NB4 (cell line): ENCODE results near the gene SERPING1.
A peak's percentile ranks its signal among the peaks of the same experiment; 100 is the strongest.
"Not testable (repeated sequence)": the region's sequence is repeated elsewhere in the genome, so short reads cannot be mapped to it uniquely, and the experiment has no call there.

Experiments used
- DNase-seq: peaks from one replicate; pipeline ENCODE4 v3.0.0; 2010; ENCODE audit warnings: low read depth
- H3K4me3 ChIP-seq: one replicate; pipeline ENCODE4 v1.5.1; 2011; ENCODE audit warnings: mild to moderate bottlenecking, low read depth, low read length, moderate library complexity
- MYC ChIP-seq: IDR thresholded peaks from 2 replicates; pipeline ENCODE4 v1.6.1; 2011; ENCODE audit warnings: low read depth, low read length
- POLR2A ChIP-seq: IDR thresholded peaks from 2 replicates; pipeline ENCODE4 v1.6.1; 2011; ENCODE audit warnings: mild to moderate bottlenecking; ENCODE audit not compliant: insufficient read length; ENCODE audit errors: extremely low read depth
- TF ChIP-seq, protein P1 (sequence below): IDR thresholded peaks from one replicate; pipeline ENCODE4 v1.5.1; 2012; ENCODE audit warnings: low read depth, low read length
- TF ChIP-seq, protein P2 (sequence below): IDR thresholded peaks from 2 replicates; pipeline ENCODE4 v1.6.1; 2011; ENCODE audit warnings: low read depth, low read length

The SERPING1 gene

GRCh38 chr11:57647960-57648800 lies 50.7 kb downstream of the SERPING1 start:
- peak; percentile 26 for DNase-seq
- no peak overlapping the region for H3K4me3 ChIP-seq
- TF ChIP-seq, protein P1, sequence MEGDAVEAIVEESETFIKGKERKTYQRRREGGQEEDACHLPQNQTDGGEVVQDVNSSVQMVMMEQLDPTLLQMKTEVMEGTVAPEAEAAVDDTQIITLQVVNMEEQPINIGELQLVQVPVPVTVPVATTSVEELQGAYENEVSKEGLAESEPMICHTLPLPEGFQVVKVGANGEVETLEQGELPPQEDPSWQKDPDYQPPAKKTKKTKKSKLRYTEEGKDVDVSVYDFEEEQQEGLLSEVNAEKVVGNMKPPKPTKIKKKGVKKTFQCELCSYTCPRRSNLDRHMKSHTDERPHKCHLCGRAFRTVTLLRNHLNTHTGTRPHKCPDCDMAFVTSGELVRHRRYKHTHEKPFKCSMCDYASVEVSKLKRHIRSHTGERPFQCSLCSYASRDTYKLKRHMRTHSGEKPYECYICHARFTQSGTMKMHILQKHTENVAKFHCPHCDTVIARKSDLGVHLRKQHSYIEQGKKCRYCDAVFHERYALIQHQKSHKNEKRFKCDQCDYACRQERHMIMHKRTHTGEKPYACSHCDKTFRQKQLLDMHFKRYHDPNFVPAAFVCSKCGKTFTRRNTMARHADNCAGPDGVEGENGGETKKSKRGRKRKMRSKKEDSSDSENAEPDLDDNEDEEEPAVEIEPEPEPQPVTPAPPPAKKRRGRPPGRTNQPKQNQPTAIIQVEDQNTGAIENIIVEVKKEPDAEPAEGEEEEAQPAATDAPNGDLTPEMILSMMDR = no peak
- TF ChIP-seq MYC = no peak
- no peak for TF ChIP-seq POLR2A
- TF ChIP-seq, protein P2, sequence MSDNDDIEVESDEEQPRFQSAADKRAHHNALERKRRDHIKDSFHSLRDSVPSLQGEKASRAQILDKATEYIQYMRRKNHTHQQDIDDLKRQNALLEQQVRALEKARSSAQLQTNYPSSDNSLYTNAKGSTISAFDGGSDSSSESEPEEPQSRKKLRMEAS = no peak

GRCh38 chr11:57648801-57649735 lies 51.6 kb downstream of the SERPING1 start:
- DNase-seq = no peak
- TF ChIP-seq, protein P1 = no peak
- TF ChIP-seq, protein P2 = no peak
- TF ChIP-seq MYC = no peak
- TF ChIP-seq POLR2A = no peak
- H3K4me3 ChIP-seq = no peak overlapping the region

DNA sequence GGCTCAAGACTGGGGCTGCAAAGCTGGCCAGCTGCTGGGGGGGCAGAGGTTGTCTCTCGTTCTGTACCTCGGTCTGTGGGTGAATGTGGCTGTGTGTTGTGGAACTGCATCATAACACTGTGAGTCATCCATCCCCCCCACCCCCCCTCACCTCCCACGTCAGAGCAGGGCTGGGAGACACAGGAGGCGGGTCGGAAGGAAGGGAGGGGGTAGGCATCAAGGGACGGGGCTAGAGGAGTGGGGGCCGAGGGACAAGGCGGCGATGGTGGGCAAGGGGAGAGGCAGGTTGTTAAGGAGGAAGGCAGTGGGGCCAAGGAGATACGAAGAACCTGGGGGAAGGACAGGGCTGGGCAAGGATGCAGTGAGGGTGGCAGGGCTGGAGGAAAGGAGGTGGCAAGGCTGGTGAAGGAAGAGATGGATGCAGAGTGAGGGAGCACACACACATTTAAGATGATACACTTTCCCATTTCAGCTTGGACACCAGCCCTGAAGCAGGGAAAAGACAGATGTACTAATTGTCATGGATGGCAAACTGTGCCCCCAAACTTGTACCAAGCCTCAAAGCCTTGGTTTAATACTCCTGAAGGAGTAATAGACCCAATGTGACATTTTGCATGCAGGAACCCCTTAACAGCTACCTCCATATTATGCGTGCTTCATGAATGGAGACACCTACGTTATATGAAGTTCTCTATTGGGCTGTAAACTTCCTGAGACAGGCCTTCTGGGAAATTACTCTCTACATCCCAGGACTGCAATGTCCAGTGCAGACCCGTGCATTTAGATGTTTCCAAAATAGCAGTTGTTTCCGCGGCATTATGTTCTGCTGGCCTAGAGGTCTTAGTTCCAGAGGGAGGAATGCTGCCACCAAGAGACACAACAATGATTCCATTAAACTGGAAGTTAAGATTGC lies 52.6 kb downstream of the SERPING1 start, which contains the start of gene YPEL4:
Gene YPEL4, minus strand, starts transcription at position 87 of the 913 bp plus-strand sequence. CDS start 2,805 bp downstream, outside the sequence.
- DNase-seq = peak; percentile 57
- H3K4me3 ChIP-seq = no peak within 1 kb of the TSS
- TF ChIP-seq POLR2A = no peak
- TF ChIP-seq, protein P1 = no peak
- TF ChIP-seq, protein P2 = no peak
- no peak for TF ChIP-seq MYC

DNA sequence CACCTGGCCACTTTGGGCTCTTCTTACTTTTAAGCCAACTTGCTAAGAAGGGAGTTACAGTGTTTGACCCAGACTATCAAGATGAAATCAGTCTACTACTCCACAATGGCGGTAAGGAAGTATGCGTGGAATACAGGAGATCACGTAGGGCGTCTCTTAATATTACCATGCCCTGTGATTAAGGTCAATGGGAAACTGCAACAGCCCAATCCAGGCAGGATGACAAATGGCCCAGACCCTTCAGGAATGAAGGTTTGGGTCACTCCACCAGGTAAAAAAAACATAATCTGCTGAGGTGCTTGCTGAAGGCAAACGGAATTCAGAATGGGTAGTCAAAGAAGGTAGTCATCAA lies 53.2 kb downstream of the SERPING1 start:
- no peak for DNase-seq
- no peak for TF ChIP-seq POLR2A
- TF ChIP-seq, protein P2 = no peak
- TF ChIP-seq MYC = no peak
- TF ChIP-seq, protein P1 = no peak
- no peak overlapping the region for H3K4me3 ChIP-seq

GRCh38 chr11:57651408-57651807 lies 53.9 kb downstream of the SERPING1 start:
- H3K4me3 ChIP-seq = no peak overlapping the region
- TF ChIP-seq, protein P2 = no peak
- TF ChIP-seq, protein P1 = no peak
- TF ChIP-seq MYC = no peak
- TF ChIP-seq POLR2A = no peak
- no peak for DNase-seq

- not testable (repeated sequence) for H3K4me3 ChIP-seq
- DNase-seq = peak; percentile 33
Observed at GRCh38 chr11:57652230-57652629, 54.7 kb downstream of the SERPING1 start.
